Activated CD8-positive, alpha-beta T cell treated with anti-CD3 and anti-CD28 coated beads, Interleukin-2, amount 10 ng/mL, durations not matched to agents 7 days and 5 days (primary cell): Measurements from ENCODE around the gene ANKS6. TPM values are rescaled to one million over a fixed set of nuclear protein-coding genes. Genes with fewer than 3 reads are reported as not detected.

Experiments used
- ATAC-seq: fragments of 150-1000 bp; cut with Tn5 transposase; one replicate; pipeline ENCODE4 v1.10.0; 2021; ENCODE audit warnings: moderate library complexity
- CTCF ChIA-PET: fragments of 350-600 bp; sonication (Branson Sonifier 250); formaldehyde crosslinking; loops from one replicate; lab custom pipeline; 2021; ENCODE audit warnings: antibody characterized with exemption; lab: Charles Lee
- POLR2A ChIA-PET: fragments of 350-600 bp; sonication (Branson Sonifier 250); formaldehyde crosslinking; loops from one replicate; lab custom pipeline; 2021; ENCODE audit warnings: antibody characterized with exemption; lab: Charles Lee
- DNase-seq: peaks from one replicate; pipeline ENCODE4 v3.0.0-alpha.2; 2020
- H3K27ac Mint-ChIP-seq: one replicate; pipeline ENCODE4 v1.8.0; 2021; ENCODE audit warnings: mild to moderate bottlenecking, mixed read lengths
- H3K27me3 Mint-ChIP-seq: one replicate; pipeline ENCODE4 v1.8.0; 2021; ENCODE audit warnings: low read depth, mixed read lengths
- H3K36me3 Mint-ChIP-seq: one replicate; pipeline ENCODE4 v1.8.0; 2021; ENCODE audit warnings: low read depth, mixed read lengths
- H3K4me1 Mint-ChIP-seq: one replicate; pipeline ENCODE4 v1.8.0; 2021; ENCODE audit warnings: low read depth, mixed read lengths
- H3K4me3 Mint-ChIP-seq: one replicate; pipeline ENCODE4 v1.8.0; 2021; ENCODE audit warnings: mild to moderate bottlenecking, mixed read lengths
- H3K9me3 Mint-ChIP-seq: one replicate; pipeline ENCODE4 v1.8.0; 2022; ENCODE audit warnings: mixed read lengths; ENCODE audit not compliant: insufficient read depth
- total RNA-seq, 2 experiments: library from RNA; stranded (reverse); gene quantifications; one replicate each; pipeline ENCODE4 v1.2.3, GENCODE V29; 2021

The ANKS6 gene
- total RNA-seq, 2 experiments from 2014 or later, result 3.8 to 5.8 TPM

- no peak overlapping the region for H3K27ac Mint-ChIP-seq
- H3K27me3 Mint-ChIP-seq, result no peaks in the 10 kb centered on the region
- H3K36me3 Mint-ChIP-seq, result no peaks in the 10 kb centered on the region
- no peaks in the 10 kb centered on the region for H3K9me3 Mint-ChIP-seq
- no peak for ATAC-seq
- ChIA-PET POLR2A (no interaction called here), CTCF (interaction anchor here (2.2 to 2.3 kb wide), 2 partner anchors 16 to 17 kb away, joined by 7 to 8 read pairs; no protein-coding TSS in a partner anchor)
- H3K4me1 Mint-ChIP-seq, result peaks cover 3% of the 10 kb centered on the region
- no peak for DNase-seq
- H3K4me3 Mint-ChIP-seq, result no peak overlapping the region
These were observed 35.3 kb upstream of the ANKS6 start for GRCh38 chr9:98831696-98832095.

GRCh38 chr9:98830554-98830953 is 34.2 kb upstream of the ANKS6 start:
- DNase-seq (no peak), ATAC-seq (no peak)
- Mint-ChIP-seq H3K27ac (no peak overlapping the region), H3K9me3 (no peaks in the 10 kb centered on the region), H3K36me3 (no peaks in the 10 kb centered on the region), H3K4me3 (no peak overlapping the region), H3K4me1 (peaks cover 3% of the 10 kb centered on the region), H3K27me3 (no peaks in the 10 kb centered on the region)
- POLR2A ChIA-PET, result no interaction called here
- CTCF ChIA-PET, result interaction anchor here (2.2 to 2.3 kb wide), 2 partner anchors 17 to 19 kb away, joined by 7 to 8 read pairs; no protein-coding TSS in a partner anchor

- Mint-ChIP-seq H3K4me1 (peaks cover 3% of the 10 kb centered on the region), H3K4me3 (no peak overlapping the region), H3K27ac (no peak overlapping the region), H3K9me3 (no peaks in the 10 kb centered on the region), H3K27me3 (no peaks in the 10 kb centered on the region), H3K36me3 (no peaks in the 10 kb centered on the region)
- no peak for ATAC-seq
- ChIA-PET POLR2A (no interaction called here), CTCF (interaction anchor here (2.2 to 2.3 kb wide), 2 partner anchors 18 to 19 kb away, joined by 7 to 8 read pairs; no protein-coding TSS in a partner anchor)
- no peak for DNase-seq
These were observed 33.4 kb upstream of the ANKS6 start for GRCh38 chr9:98829766-98830165.

- DNase-seq (no peak), ATAC-seq (no peak)
- Mint-ChIP-seq H3K27ac (no peak overlapping the region), H3K4me1 (peaks cover 3% of the 10 kb centered on the region), H3K36me3 (no peaks in the 10 kb centered on the region), H3K27me3 (no peaks in the 10 kb centered on the region), H3K9me3 (no peaks in the 10 kb centered on the region), H3K4me3 (no peak overlapping the region)
- POLR2A ChIA-PET, result interaction anchor here (0.5 kb wide), 1 partner anchor 10 kb away, joined by 3 read pairs; no protein-coding TSS in a partner anchor
- CTCF ChIA-PET, result no interaction called here
These were observed 30.4 kb upstream of the ANKS6 start for GRCh38 chr9:98826716-98827115.

GRCh38 chr9:98825414-98825813 is 29.1 kb upstream of the ANKS6 start:
- Mint-ChIP-seq H3K4me3 (no peak overlapping the region), H3K27ac (no peak overlapping the region), H3K4me1 (peaks cover 3% of the 10 kb centered on the region), H3K36me3 (no peaks in the 10 kb centered on the region), H3K9me3 (no peaks in the 10 kb centered on the region), H3K27me3 (no peaks in the 10 kb centered on the region)
- DNase-seq, result no peak
- no peak for ATAC-seq
- ChIA-PET POLR2A (no interaction called here), CTCF (interaction anchor here (1.1 to 1.4 kb wide), 2 partner anchors 17 to 23 kb away, joined by 3 to 4 read pairs; no protein-coding TSS in a partner anchor)

- Mint-ChIP-seq H3K27me3 (no peaks in the 10 kb centered on the region), H3K36me3 (peaks cover under 1% of the 10 kb centered on the region), H3K27ac (peak overlapping the region; percentile 2), H3K4me3 (no peak overlapping the region), H3K4me1 (peaks cover 13% of the 10 kb centered on the region), H3K9me3 (peaks cover 4% of the 10 kb centered on the region)
- POLR2A ChIA-PET, result no interaction called here
- CTCF ChIA-PET, result no interaction called here
- ATAC-seq (no peak), DNase-seq (no peak)
These were observed 27.4 kb upstream of the ANKS6 start for GRCh38 chr9:98823666-98824334.

GRCh38 chr9:98822661-98823060 is 26.3 kb upstream of the ANKS6 start:
- DNase-seq (no peak), ATAC-seq (no peak)
- H3K36me3 Mint-ChIP-seq, result peaks cover 6% of the 10 kb centered on the region
- ChIA-PET CTCF (no interaction called here), POLR2A (no interaction called here)
- H3K27ac Mint-ChIP-seq, result no peak overlapping the region
- H3K27me3 Mint-ChIP-seq, result no peaks in the 10 kb centered on the region
- no peak overlapping the region for H3K4me3 Mint-ChIP-seq
- H3K4me1 Mint-ChIP-seq, result peaks cover 10% of the 10 kb centered on the region
- peaks cover 4% of the 10 kb centered on the region for H3K9me3 Mint-ChIP-seq

DNA sequence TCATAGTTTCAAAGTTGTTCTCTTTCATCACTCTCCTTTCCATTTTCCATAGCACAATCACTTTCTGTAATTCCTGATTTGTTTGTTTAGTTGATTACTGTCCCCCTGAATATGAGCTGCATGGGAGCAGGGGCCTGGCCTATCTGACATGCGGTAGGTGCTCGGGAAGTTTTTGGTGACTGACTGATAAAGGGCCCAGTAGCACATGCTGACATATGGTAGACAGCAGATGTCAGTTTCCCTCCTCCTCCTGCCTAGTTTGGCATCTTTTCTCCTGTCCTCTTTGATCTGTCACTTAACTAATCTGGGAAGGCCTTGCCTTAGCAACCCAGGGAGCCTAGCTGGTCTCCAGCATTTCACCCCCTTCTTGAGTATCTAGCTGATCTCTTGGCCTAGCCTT is 25.5 kb upstream of the ANKS6 start:
- DNase-seq (no peak), ATAC-seq (no peak)
- H3K27me3 Mint-ChIP-seq, result no peaks in the 10 kb centered on the region
- ChIA-PET POLR2A (no interaction called here), CTCF (no interaction called here)
- peaks cover 4% of the 10 kb centered on the region for H3K9me3 Mint-ChIP-seq
- H3K4me3 Mint-ChIP-seq, result no peak overlapping the region
- peaks cover 6% of the 10 kb centered on the region for H3K36me3 Mint-ChIP-seq
- H3K27ac Mint-ChIP-seq, result no peak overlapping the region
- peaks cover 10% of the 10 kb centered on the region for H3K4me1 Mint-ChIP-seq

- Mint-ChIP-seq H3K27me3 (no peaks in the 10 kb centered on the region), H3K27ac (no peak overlapping the region), H3K36me3 (peaks cover 6% of the 10 kb centered on the region), H3K4me3 (no peak overlapping the region), H3K4me1 (peaks cover 10% of the 10 kb centered on the region), H3K9me3 (peaks cover 4% of the 10 kb centered on the region)
- DNase-seq, result no peak
- POLR2A ChIA-PET, result no interaction called here
- no peak for ATAC-seq
- CTCF ChIA-PET, result no interaction called here
These were observed 22.9 kb upstream of the ANKS6 start for GRCh38 chr9:98819231-98819630.

GRCh38 chr9:98818764-98819163 is 22.4 kb upstream of the ANKS6 start:
- no peak for DNase-seq
- peaks cover 10% of the 10 kb centered on the region for H3K4me1 Mint-ChIP-seq
- peaks cover 4% of the 10 kb centered on the region for H3K9me3 Mint-ChIP-seq
- H3K4me3 Mint-ChIP-seq, result no peak overlapping the region
- POLR2A ChIA-PET, result no interaction called here
- no peak overlapping the region for H3K27ac Mint-ChIP-seq
- H3K36me3 Mint-ChIP-seq, result peaks cover 8% of the 10 kb centered on the region
- no peak for ATAC-seq
- CTCF ChIA-PET, result interaction anchor here (1.2 kb wide), 1 partner anchor 11 kb away, joined by 3 read pairs; the partner anchor contains the start of gene GALNT12
- no peaks in the 10 kb centered on the region for H3K27me3 Mint-ChIP-seq

- Mint-ChIP-seq H3K27me3 (no peaks in the 10 kb centered on the region), H3K4me3 (no peak overlapping the region), H3K9me3 (peaks cover 4% of the 10 kb centered on the region), H3K4me1 (peaks cover 16% of the 10 kb centered on the region), H3K27ac (no peak overlapping the region), H3K36me3 (peaks cover 11% of the 10 kb centered on the region)
- ChIA-PET POLR2A (interaction anchor here (0.6 kb wide), 1 partner anchor 11 kb away, joined by 3 read pairs; no protein-coding TSS in a partner anchor), CTCF (no interaction called here)
- ATAC-seq, result no peak
- no peak for DNase-seq
These were observed 19.1 kb upstream of the ANKS6 start for GRCh38 chr9:98815391-98815951.

DNA sequence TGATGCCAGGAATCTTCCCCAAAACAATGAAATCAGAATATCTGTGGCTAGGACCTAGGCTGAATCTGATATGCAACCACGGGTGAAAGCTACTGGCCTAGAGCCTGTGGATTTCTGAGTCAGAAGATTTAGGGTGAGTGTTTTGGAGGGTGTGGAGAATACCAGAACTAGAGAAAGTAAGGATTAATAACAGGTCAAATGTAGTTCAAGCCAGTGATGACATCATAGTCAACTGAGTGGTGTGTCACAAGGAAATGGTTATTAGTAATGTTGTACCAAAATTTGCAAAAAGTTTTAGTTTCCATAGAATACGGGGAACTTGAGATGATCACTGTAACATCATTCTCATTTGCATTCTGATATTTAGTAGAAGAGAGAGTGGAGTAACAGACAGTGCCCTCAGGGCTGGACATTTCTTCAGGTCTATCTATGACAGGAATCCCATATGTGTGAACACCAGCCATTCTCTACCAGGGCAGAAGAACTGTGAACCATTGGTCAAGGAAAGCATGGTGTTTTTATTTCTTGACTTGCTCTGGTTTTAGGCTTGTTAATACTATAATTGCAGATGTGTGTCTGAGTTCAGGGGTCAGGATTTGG is 14.8 kb upstream of the ANKS6 start:
- Mint-ChIP-seq H3K36me3 (peaks cover 6% of the 10 kb centered on the region), H3K4me3 (no peak overlapping the region), H3K4me1 (peaks cover 35% of the 10 kb centered on the region), H3K9me3 (no peaks in the 10 kb centered on the region), H3K27me3 (peaks cover 8% of the 10 kb centered on the region), H3K27ac (no peak overlapping the region)
- ATAC-seq, result no peak
- ChIA-PET CTCF (no interaction called here), POLR2A (no interaction called here)
- no peak for DNase-seq
